SKM-1 treated with dmso at 0.1 percent for 144 hours (cell line): ENCODE data around the gene TUBG1.
A peak's percentile ranks its signal among the peaks of the same experiment; 100 is the strongest.

Experiments used
- DNase-seq: peaks from one replicate; lab custom pipeline; 2025; ENCODE audit not compliant: unreplicated experiment; lab: John Stamatoyannopoulos, UW

TUBG1 gene

DNA sequence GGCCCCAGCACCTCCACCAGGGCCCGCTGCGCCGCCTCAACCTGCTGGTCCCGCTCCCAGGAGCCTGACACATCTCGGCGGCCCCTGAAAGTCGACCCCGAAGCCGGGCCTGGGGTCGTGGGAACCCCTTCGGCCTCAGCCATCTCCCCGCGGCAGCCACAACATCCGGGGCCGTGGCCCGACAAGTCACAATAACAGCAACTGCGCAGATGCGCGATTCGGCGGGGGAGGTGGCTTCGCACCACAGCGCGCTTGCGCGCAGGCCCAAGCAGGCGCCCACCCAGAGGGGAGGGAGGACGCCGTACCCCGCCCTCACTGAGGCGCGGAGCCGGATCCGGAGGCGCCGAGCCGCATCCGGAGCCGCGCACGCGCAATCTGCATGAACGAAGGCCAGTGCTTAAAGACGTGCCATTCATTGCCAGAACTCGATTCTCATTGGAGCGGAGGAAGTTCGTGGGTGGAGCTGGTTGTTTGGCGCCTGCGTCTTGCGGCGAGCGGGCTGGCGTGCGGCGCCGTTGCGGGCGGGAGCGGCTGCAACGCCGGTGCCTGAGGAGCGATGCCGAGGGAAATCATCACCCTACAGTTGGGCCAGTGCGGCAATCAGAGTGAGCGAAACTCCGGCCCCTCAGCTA, at the start of gene TUBG1, which contains the start of gene RETREG3:
TSS of gene TUBG1 (plus strand) at position 502 of the 632 bp plus-strand sequence. CDS start at position 557, 55 bp downstream.
TSS of gene RETREG3 (minus strand) at position 193 of the 632 bp plus-strand sequence. CDS start at position 143, 50 bp downstream.
- peak; percentile 99 for DNase-seq

DNA sequence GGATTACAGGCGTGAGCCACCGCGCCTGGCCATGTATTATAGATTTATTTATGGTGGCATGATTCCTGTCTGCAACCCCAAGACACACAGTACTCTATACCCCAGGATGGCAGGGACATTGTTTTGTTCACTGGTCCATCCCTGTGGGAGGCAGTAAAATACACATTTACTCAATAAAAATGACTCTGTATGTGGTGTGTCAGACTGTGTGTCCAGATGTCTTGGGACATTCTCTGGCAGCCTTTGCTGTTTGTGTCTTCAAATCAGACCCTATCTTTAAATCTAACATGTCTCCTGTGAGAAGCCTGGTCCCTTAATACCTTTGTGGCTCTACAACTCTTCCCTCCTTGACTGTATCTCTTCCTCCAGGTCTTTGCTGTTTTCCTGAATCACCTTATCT, 49.2 kb upstream of the TUBG1 start:
- no peak for DNase-seq

- peak; percentile 93 for DNase-seq
Measured at GRCh38 chr17:42561897-42562387, 47.5 kb upstream of the TUBG1 start, which contains the start of gene COASY. Gene COASY (plus strand): TSS chr17:42562148. CDS start chr17:42562623, 475 bp downstream.

DNA sequence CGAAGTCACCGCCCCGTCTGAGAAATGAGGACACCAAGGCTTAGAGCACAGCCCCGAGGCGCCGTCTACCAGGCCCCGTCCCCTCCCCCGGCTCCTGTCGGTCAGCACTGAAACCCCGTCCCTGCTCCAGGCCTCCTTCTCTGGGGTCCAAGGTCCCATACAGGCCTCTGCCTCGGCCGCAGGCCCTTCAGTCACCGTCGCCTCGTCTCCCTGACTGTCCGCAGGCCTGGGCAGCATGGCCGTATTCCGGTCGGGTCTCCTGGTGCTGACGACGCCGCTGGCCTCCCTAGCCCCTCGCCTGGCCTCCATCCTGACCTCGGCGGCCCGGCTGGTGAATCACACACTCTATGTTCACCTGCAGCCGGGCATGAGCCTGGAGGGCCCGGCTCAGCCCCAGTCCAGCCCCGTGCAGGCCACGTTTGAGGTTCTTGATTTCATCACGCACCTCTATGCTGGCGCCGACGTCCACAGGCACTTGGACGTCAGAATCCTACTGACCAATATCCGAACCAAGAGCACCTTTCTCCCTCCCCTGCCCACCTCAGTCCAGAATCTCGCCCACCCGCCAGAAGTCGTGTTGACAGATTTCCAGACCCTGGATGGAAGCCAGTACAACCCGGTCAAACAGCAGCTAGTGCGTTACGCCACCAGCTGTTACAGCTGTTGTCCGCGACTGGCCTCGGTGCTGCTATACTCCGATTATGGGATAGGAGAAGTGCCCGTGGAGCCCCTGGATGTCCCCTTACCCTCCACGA, 46.9 kb upstream of the TUBG1 start:
- no peak for DNase-seq

GRCh38 chr17:42563143-42563509, 46.4 kb upstream of the TUBG1 start:
- DNase-seq = no peak

DNA sequence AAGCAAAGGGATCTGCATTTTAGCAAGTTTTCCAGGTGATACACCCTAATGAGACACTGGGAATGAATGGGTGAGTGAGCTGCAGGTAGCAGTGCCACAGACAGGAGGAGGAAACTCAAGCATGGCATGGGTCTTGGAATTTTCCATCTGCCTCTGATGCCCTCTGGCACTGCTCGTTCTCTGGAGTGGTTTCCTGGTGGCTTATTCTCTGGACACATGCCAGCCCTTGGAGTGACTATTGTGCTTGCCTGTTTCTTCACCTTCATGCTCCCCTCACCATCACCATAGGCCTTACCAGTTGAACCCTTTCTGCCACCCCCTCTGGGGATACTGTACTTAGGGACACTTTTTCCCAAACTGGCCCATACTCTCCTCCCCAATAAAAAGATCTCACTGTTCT, 45.9 kb upstream of the TUBG1 start:
- no peak for DNase-seq

DNA sequence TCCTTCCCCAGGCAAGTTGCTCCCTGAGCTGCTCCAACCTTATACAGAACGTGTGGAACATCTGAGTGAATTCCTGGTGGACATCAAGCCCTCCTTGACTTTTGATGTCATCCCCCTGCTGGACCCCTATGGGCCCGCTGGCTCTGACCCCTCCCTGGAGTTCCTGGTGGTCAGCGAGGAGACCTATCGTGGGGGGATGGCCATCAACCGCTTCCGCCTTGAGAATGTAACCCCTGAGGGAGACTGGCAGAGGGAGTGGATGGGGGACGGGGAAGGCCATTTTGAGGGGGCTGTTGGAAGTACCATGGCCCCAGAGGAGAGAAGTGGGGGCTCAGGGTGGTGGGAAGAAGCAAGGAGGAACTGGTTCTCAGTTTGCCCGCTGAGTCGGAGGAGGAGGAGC, 45.5 kb upstream of the TUBG1 start:
- no peak for DNase-seq

GRCh38 chr17:42564815-42565522, 44.5 kb upstream of the TUBG1 start:
- no peak for DNase-seq

DNA sequence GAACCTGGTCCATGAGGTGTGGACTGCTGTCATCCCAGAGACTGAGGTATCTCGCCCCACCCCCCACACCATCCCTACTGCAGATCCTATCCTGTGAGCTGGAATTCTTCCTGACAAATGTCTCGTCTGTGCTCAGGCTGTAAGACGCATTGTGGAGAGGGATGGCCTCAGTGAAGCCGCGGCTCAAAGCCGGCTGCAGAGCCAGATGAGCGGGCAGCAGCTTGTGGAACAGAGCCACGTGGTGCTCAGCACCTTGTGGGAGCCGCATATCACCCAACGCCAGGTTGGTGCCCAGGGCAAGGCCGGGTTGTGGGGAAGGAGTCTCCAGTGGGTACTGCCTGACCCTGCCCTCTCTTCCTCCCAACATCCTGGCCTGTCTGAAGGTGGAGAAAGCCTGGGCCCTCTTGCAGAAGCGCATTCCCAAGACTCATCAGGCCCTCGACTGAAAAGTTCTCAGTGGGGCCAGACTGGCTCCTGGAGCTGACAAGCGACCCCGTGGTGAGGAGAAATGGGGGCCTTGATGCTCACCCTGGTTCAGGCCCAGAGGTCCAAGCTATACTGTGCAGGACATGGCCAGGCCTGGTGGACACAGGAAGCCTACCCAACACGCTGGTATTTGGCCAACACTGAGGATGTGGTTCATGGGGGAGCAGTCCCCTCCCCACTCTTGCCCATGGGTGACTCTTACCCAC, 43.8 kb upstream of the TUBG1 start:
- DNase-seq = no peak

DNA sequence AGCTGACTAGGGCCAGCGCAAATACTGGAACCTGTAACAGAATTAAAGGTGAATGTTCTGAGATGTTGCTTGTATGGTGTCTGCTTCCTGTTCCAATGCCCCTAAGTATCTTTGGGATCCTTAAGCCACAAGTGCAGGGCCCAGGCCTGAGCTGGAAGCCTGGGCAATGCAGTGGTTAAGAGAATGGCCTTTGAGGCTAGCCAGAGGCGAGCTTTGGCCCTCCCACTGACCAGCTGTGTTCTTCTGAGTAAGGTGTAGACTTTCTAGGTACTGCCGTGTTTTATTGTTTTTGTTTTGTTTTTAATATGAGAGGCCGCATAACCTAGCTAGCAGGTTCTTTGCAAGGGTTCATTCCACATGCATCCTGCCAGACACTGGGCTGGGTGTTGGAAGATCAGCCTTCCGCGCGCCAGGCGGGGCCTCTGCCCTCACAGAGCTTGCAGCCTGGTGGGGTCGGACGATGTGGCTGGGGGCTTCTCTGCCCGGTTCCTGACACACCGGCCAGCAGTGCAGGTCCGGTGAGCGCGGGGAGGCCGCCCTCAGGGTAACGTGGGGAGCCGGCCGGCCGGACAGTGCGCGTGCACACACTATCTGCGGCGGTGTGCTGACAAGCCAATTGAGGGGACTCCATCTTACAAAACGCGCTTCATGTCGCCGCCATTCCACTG, 43.1 kb upstream of the TUBG1 start:
- DNase-seq = no peak

DNA sequence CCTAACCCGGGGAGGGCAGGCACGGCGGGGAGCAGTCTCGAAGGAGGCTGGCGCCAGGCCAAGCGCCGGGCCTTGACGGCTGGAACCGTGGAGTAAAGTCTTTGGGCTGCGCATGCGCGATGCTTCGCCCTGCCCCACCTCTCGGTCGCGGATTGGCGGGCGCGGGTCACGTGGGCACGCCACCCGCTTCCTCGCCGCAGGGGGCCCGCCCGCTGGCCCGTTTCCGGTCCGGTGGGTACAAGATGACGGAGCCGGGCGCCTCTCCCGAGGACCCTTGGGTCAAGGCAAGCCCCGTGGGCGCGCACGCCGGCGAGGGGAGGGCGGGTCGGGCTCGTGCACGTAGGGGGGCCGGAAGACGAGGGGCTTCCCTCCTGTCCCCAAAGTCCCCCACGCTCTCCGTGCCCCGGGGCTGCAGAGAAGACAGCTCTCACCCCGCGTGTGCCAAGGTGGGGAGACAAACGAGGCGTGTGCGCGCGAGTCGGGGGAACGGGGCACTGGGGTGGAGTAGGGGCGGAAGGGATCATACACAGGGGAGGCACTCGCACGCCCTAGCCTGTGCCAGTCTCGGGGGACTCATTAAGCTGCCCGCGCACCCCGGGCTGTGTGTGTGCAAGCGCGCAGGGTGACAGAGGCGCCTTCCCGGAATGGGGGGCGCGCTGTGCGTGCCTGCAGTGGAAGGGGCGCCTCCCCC, 42.5 kb upstream of the TUBG1 start, which contains the start of gene MLX:
TSS of gene MLX (plus strand) at position 218 of the 691 bp plus-strand sequence. CDS start at position 243, 25 bp downstream.
- DNase-seq = peak; percentile 88

DNA sequence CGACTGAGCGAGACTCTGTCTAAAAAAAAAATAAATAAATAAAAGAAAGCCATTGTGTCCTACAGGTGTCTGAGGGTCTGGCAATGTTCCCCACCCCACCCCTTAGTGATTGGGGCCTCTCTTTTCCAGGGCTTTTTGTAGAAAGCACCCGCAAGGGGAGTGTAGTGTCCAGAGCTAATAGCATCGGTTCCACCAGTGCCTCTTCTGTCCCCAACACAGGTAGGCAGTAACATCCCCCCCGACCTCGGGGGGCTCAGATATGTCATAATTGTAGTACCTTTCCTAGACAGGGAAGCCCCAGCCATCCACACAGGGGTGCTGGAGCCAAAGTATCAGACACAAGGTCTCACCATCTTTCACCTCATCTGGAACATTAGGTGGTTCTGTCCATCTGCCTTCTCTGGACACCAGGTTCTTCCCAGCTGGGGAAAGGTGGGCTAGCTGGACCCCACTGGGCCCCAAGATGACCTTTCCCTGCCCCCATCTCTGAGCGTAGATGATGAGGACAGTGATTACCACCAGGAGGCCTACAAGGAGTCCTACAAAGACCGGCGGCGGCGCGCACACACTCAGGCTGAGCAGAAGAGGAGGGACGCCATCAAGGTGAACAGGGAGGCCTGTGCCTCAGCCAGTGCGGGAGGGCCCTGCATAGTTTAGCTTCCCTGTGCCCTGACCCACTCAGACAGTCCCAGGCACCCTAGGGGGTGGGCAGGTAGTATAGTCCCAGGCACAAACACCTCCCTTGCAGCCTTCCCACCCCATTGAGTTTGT, 41.0 kb upstream of the TUBG1 start:
- no peak for DNase-seq

DNA sequence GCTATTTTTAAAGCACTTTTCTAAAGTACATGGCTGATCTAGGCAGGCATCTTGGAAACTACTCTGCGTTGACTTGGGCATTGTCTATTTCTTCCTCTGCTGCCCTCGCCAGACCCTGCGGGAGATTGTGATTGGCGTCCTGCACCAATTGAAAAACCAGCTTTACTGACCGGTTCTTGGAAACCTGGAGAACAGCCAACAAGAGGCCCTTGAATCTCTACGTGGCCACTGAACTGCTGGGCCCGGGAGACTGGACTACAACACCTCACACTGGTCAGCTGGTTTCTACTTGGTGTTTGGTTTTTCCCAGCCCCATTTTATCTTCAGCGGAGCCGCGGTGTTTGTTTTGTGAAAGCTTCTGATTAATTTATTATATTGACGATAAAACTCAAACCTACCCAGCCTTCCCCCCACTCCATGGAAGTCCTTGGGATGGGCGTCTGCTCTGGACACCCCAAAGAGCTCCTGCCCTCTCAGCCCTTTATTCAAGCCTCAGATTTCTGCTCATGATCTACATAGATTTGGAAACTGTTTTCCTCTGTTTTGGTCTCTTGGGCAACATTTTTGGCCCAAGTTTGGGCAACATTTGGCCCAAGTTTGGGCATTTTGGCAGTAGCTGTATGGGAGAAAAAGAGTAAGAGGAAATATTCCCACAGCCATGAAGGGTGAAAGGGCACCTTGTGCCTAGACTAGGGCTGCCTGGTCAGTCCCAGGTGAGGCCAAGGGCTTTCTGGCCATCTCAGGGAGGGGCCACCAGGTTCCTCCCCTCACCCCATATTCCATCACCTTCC, 37.9 kb upstream of the TUBG1 start:
- DNase-seq = no peak

- no peak for DNase-seq
Measured at GRCh38 chr17:42573095-42573494, 36.4 kb upstream of the TUBG1 start.

GRCh38 chr17:42574463-42574862, 35.0 kb upstream of the TUBG1 start:
- DNase-seq = no peak

- no peak for DNase-seq
Measured at GRCh38 chr17:42577140-42577531, 32.3 kb upstream of the TUBG1 start.

- DNase-seq = peak; percentile 98
Measured at GRCh38 chr17:42577532-42578281, 31.8 kb upstream of the TUBG1 start, which contains the start of gene PSMC3IP. Gene PSMC3IP (minus strand): TSS chr17:42577729. CDS start chr17:42577686, 43 bp downstream.
